ENCODE data around the gene RNF169.
"Not testable (repeated sequence)": the region's sequence is repeated elsewhere in the genome, so short reads cannot be mapped to it uniquely, and the experiment has no call there.

Gene RNF169

GRCh38 chr11:74820763-74821162, 72.1 kb downstream of the RNF169 start:
- peak; percentile 71 for DNase-seq (ENCODE audit: low read depth)

DNA sequence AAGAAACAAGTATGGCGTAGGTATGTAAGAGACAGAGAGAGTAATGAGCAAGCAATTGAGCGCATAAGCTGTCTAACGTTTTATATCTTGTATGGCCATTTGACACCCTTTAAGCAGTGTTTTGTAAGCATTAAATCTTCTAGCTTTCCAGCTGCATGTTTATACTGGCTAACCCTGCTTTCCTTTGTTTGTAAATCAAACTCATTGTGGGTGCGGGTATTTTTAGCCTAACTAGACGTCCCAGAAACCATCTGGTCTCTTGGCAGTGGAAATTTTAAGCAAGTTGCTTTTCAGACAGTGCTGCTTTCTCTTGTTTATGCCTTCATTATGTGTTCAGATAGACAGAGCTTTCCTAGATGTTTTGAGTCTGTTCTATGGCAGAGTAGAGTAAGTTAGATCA, 73.5 kb downstream of the RNF169 start:
- DNase-seq (ENCODE audit: low read depth), result no peak

GRCh38 chr11:74824285-74824982, 75.8 kb downstream of the RNF169 start:
- no peak for DNase-seq (ENCODE audit: low read depth)

GRCh38 chr11:74825596-74825995, 76.9 kb downstream of the RNF169 start:
- not testable (repeated sequence) for DNase-seq (ENCODE audit: low read depth)

DNA sequence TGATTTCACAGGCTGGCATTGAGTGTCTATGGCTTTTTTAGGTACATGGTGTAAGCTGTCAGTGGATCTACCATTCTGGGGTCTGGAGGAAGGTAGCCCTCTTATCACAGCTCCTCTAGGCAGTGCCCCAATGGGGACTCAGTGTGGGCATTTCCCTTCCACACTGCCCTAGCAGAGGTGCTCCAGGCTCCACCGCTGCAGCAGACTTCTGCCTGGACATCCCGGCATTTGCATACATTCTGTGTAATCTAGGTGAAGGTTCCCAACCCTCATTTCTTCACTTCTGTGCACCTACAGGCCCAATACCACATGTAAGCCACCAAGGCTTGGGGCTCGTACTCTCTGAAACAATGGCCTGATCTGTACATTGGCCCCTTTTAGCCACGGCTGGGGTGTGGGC, 78.3 kb downstream of the RNF169 start:
- no peak for DNase-seq (ENCODE audit: low read depth)

GRCh38 chr11:74837191-74837590, 88.5 kb downstream of the RNF169 start:
- no peak for DNase-seq (ENCODE audit: low read depth)

DNA sequence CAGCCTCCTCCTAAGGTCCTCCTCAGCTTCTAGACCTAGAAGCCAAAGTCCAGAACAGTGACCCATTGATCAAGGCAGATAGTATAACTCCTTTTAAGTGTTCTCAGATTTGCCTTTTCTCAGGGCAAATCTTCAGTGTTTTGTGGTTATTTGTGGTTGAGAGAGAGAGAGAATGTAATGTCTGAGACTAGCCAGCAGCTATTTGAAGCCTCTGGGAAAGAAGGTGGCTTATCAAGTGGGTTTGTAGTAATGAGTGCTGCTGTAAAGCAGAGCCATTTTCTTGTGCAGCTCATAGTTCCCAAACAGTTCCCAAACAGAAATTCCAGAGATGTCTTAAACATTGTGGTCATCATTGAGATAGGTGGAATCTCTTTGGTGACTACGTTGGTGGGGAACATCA, 89.5 kb downstream of the RNF169 start:
- no peak for DNase-seq (ENCODE audit: low read depth)

- no peak for DNase-seq (ENCODE audit: low read depth)
These were observed 90.8 kb downstream of the RNF169 start for GRCh38 chr11:74839446-74839845.

- no peak for DNase-seq (ENCODE audit: low read depth)
These were observed 91.3 kb downstream of the RNF169 start for GRCh38 chr11:74839971-74840370.

DNA sequence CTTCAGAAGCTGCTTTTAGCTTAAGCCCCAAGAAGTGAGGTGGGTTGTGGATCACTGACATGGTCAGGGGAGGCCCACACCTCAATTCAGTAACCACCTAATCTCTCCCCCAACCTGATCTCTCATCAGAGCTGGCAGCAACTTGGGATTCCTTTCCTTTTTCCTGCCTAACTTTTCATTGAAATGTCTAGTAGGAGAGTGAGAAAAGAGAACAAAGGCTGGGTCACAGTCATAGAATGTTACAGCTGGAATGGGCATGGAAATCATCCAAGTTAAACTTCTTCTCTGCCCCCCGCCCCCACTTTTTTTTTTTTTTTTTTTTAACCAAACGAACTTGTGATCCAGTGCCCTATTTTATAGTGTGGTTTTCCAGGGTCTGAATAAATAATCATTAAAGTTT, 91.8 kb downstream of the RNF169 start:
- no peak for DNase-seq (ENCODE audit: low read depth)

DNA sequence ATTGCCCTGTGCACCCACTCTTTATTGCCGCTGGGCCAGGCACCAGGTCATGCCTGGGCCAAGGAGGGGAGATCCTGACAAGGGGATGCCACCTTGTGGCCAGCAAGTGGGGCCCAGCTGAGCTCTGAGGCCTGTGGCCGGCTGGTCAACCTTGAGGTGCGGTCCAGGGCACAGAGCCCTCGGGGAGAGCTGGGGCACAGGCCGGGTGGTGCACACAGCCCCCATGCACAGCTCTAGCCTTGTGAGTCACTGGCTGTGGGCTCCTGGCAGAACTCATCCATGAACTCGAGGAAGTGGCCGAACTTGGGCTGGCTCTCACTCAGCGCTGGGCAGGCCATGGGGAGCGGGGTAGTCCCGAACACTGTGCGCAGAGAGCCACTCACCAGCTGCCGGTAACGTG, 94.3 kb downstream of the RNF169 start:
- DNase-seq (ENCODE audit: low read depth), result no peak

GRCh38 chr11:74844072-74844471, 95.4 kb downstream of the RNF169 start:
- no peak for DNase-seq (ENCODE audit: low read depth)

DNA sequence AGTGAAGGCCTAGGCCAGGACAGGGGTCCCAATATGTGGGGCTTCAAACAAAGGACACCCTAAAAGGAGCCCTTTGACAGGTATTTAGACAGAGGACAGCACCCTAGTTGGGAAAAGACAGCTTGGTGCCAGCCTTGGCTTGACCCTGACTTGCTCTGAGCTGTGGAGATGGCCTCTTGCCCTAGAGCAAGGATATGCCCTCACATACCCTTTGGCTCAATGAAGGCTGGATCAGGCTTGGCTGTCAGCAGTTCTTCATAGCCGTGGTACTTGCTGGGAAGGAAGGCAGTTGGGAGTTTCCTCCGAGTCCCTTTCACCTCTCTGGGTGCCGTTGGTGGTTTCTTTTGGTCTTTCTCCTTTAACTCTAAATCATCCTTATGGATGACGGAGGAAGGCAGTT, 96.2 kb downstream of the RNF169 start:
- no peak for DNase-seq (ENCODE audit: low read depth)

GRCh38 chr11:74845978-74846517, 97.4 kb downstream of the RNF169 start:
- no peak for DNase-seq (ENCODE audit: low read depth)

GRCh38 chr11:74846770-74847169, 98.1 kb downstream of the RNF169 start:
- DNase-seq (ENCODE audit: low read depth), result no peak

DNA sequence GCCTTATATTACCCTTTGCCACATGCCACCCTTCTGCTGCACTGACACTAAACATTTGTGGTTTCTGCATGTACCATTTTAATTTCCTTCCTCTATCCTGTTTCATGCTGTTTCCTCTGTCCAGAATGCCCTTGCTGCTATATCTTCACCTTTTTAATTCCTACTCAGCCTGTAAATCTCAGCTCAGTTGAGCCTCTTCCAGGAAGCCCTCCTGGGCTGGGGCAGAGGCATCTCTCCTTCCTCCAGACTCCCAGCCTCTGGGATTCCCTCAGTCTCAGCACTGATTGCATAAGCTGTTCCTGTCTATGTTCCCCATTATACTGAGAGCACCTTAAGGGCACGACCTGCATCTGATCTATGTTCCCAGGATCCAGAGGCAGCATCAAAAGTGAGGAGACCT, 98.7 kb downstream of the RNF169 start:
- no peak for DNase-seq (ENCODE audit: low read depth)

DNA sequence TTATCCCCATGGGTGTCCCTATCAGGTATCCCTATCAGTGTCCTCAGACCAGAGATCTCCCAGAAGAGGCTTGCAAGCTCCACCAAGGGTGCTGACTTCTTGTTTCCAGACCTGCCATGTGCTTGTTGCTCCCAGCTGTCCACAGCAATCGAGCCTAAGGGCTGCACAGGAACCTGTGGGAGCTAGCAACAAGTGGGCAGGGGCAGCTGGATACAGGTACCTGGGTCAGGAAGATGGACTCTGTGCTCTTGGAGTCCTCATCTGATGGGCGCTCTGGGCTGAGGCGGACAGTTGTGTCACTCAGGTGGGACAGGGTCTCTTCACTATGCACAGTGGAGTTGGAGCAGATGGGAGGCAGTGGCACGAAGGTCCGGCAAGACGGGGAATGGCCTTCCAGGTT, 99.2 kb downstream of the RNF169 start:
- no peak for DNase-seq (ENCODE audit: low read depth)

DNA sequence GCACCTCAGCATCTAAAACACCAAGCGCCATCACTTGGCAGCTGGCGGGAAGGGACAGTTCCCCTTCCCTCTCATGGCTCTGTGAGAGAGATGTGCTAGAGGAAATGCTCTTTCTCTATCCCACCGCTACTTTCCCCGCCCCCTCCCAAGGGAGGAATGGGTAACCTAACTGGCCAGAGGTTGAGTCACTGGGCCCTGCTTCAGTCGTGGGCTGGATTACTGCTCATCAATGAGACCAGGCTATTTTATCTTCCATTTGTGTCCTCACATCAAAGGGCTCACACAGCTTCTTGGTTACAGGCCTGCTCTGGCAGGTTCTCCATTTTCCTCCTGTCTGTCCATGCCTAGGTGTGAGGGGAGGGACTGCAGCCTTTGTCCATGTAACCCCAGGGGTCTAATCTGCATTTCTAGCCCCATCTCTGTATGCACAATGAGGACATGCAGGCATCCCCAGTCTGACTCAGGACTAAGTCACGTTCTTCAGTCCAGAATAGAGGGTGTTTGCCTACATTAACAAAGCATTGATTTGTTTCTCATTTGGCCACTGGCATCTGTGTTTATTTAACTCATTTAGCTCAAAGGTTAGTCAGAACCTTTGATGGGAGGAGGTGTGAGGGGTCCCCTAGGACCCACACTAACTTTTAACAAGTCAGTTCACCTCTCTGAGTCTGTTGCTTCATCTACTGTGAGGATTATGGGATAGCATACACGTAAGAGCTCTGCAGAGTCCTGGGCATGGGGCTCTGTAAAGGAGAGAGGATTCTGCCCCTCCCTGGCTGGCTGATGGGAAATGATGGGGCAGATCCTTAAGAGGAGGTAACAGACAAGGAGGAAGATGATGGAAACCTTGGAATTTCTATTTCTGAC, 101.1 kb downstream of the RNF169 start:
- DNase-seq (ENCODE audit: low read depth), result peak; percentile 62

- no peak for DNase-seq (ENCODE audit: low read depth)
These were observed 104.6 kb downstream of the RNF169 start for GRCh38 chr11:74853223-74853622.

GRCh38 chr11:74860743-74861142, 112.1 kb downstream of the RNF169 start:
- no peak for DNase-seq (ENCODE audit: low read depth)

DNA sequence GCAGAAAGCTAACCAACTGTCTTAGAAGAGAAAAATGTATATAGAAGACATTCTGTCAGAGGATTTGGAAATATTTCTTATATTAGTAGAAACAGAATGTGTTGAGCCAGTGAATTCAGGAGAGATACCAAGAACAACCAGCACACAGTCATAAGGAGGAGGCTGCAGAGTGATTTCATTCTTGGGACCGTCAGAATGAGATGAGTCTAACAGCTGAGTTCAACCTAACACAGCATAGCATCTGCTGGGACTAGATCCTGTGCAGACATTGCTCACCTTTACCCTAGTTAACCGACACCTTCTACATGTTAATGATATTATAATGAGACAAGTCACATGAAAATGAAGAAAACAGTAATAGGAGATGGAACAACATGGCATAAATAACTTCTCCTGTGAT, 114.8 kb downstream of the RNF169 start:
- DNase-seq (ENCODE audit: low read depth), result no peak

DNA sequence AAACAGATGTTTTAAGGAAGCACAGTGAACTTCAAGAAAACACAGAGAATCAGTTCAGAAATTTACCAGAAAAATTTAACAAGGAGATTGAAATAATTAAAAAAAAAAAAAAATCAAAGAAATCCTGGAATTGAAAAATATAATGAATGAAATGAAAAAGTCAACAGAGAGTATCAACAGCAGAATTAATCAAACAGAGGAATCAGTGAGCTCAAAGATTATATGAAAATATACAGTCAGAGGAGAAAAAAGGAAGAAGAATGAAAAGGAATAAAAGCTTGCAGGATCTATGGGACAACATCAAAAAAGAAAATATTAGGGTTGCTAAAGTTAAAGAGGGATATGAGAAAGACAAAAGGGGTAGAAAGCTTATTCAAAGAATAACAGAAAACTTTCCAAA, 117.9 kb downstream of the RNF169 start:
- DNase-seq (ENCODE audit: low read depth), result no peak

GRCh38 chr11:74870485-74870884, 121.8 kb downstream of the RNF169 start:
- no peak for DNase-seq (ENCODE audit: low read depth)

Measured in HS-27A (cell line).